Activated T-helper 9 cell treated with anti-CD3 and anti-CD28 coated beads, Interleukin-2, amount 50 U/mL, for 16 hours (primary cell): Measurements from ENCODE around the gene MARK2.

Experiments used
- DNase-seq: peaks from one replicate; pipeline ENCODE4 v3.0.0-alpha.2; 2020; ENCODE audit warnings: low read depth

MARK2 gene

DNA sequence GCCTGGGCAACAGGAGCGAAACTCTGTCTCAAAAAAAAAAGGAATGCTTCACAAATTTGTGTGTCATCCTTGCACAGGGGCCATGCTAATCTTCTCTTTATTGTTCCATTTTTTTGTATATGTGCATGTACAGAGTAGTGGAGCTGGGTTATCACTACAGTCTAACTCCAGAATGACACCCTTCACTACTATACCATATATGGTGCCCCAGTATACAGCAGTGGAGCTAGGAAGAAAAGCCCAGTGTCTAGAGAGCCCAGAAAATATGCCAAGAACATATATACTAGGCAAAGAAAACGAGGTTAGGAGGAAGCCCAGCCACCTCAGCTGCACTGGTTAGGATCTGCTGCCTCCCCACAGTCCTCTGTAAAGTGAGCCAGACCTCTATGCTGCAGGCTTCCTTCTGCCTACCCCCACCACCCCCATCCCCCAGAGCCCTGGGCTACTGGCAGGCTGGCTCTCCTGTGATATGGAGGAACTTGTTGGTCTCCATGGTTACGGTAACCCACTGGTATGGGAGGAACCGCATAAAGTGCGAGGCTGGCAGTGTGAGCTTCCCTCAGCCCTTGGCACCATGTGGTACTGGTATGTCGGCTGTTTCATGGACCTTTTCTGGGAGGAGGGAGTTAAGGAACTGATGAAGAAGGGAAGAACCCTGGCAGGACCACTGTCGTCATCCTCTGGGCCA lies 43.8 kb downstream of the MARK2 start:
- no peak for DNase-seq

DNA sequence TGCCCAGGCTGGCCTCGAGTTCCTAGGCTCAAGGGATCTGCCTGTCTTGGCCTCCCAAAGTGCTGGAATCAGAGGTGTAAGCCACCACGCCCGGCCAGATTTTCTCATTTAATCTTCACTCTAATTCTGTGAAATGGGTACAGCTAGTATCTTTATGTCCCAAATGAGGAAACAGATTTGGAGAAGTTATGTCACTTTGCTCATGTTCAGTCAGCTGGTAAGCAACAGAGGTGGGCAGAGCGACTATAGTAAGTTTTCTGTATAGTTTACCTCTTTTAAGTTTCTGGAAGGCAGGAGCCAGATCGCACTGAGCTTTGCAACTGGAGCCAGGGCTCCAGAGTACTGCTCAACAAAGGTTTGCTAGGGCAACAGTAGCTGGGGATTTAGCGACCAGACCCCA lies 44.9 kb downstream of the MARK2 start:
- no peak for DNase-seq

DNA sequence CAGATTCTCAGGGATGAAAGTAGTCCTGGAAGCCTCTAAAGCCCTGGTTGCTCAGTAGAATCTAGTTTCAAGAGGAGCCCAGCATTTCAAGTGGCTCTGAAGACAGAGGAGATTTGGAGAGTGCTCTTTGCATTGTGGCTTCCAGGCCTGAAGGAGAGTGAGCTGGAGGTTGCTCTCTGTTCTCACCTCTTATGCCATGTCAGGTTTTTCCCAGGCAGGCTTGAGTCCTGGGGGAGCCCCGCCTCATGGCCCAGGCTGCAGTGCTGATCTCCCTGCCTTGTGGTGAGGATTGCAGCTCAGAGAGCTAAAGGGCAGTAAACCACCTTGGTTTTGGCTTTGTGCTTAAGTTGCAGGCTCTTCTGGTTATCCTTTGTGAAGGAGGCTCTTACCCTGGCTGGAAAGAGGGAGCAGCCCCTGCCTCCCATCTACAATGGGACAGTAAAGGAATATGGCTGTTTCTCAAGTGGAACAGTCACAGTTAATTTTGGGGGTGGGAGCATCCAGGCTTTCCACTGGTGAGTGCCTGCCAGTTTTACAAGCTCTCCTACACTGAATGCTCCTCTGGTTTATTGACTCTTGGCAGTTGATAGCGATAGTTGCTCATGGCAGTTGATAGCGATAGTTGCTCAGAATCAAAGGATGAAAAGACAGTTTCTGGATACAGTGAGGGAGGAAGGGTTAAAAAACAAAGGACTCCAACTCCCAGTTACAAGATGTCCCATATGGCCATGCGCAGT lies 45.5 kb downstream of the MARK2 start:
- DNase-seq, result no peak

DNA sequence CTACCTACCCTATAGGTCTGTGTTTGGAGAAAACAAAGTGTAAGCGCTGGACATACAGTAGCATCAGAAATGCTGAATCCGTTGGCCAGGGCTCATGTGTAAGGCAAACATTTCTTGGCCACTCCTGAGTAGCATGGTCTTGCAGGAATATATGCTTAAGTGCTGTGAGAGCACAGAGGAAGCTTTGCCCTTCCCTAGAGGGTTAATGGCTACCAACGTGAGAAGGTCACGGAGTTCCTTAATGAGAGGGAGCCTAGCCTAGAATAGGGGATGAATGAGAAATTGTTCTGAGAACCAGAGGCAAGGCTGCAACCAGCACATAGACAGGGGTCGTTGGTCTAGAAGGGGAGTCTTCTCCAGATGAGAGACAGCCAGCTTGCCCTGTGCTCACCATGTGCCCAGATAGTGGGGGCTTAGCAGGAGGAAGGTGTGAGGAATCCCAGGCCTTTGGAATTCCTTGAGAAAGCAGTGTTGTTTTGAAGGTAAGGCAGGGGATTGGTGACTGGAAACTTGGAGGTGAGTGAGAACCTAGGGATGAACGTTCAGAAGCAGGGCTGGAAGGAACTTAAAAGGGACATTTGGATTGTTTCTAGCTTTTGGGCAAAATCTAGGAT lies 48.6 kb downstream of the MARK2 start:
- no peak for DNase-seq

DNA sequence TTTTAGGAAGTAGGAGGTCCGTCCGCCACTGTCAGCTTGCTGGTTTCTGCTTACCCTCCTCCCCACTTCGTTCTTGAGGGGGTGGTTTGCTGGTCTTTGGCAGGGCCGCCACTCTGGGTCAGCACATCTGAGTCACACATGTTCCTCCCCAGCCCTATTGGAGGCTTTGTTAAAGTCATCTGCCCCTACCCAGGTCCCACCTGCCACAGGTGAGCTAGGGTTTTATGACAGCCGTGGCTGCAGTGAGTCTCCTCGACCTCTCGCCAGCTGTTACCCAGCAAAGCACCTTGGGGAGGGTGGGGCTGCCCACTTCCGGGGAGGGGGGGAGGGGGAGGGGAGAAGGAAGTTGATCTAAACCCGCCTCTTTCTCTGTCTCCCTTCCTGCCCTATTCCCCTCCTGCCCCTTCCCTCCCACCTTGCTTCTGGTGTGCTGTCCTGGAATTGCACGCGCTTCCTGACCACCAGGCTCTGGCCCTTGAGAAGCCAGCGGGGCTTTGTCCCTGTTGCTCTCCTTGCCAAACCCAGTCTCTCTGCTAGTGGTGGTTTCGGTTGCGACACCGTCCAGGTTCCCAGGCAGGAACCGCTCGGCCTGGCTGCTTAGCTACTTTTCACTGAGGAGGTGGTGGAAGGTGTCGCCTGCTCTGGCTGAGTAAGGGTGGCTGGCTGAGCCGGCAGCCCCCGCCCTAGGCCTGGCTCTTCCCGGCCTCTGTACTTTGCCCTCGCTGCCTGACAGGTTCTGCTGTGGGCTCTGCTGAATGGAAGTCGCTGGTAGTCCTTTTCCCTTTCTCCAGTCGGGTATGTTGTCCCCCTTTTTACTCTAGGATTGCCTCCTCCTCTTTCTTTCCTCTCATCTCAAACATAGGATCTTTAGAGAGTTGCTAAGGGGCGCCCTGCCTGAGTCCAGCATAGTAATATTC lies 49.5 kb downstream of the MARK2 start:
- DNase-seq, result peak; percentile 57

DNA sequence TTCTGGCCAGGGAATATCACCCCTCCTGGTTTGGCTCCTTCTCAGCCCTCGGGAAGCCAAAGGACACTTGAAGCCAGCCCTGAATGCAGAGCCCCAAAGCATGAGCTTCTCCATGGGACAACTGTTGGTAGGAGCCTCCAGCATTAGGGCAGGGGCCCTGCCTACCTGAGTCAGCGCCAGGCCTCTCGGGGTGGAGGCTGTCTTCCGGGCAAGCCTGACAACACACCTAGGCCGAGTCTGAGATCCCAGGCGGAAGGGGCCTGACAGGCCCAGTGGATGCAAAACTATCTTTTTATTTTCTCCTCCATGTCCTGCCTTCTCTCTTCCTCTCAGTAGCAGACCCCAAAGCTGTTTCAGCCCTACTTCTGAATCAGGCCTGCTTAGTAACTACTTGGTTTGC lies 50.4 kb downstream of the MARK2 start:
- DNase-seq, result no peak

DNA sequence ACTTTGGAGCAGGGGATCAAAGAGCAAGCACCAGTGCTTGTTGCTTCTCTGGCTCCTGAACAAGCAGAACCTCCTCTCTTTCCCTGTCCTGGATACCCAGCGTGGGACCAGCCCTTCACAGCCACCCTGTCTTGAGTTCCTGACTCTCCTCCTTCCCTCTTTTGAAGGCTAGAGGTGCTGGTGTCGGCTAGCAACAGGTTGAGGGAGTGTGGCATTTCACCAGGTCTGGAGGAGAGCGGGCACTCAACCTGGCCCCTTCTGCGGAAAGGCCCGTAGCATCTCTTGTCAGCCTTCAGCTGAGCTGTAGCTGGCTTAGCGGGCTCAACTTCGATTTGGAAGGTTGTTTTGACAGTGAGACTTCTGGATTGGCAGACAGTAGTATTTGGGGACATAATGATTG lies 51.5 kb downstream of the MARK2 start:
- DNase-seq, result no peak

DNA sequence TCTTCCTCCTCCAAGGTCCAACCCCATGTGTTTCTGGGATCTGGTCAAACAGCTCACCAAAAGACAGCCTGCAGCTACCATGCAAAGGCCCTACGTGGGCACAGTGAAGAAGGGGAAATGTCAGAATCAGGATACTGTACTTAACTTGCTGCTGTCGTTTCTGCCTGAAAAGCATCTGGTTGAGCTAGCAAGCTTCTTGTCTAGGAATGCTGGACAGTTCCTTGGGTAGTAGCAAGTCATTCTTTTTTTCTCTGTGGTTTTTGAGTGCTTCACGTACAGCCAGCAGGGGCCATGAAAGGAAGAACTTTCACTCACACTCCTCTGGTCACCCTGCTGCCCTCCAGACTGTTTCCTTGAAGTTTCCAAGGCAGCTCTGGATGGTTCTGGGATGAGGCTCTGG lies 53.3 kb downstream of the MARK2 start:
- no peak for DNase-seq

DNA sequence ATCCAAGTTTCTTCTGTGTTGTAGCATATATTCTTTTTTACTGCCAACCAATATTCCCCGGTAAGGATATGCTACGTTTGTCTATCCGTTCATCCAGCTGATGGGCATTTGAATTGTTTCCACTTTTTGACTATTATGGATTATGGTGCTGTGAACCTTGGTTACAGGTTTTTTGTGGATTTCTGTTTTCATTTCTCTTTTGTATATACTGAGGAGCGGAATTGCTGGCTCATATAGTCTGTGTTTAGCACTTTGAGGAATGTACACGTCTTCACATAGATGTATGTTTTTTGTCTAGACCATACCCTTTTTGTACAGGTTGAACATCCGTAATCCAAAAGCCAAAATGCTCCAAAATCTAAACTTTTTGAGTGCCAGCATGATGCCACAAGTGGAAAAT lies 54.4 kb downstream of the MARK2 start:
- DNase-seq, result no peak

DNA sequence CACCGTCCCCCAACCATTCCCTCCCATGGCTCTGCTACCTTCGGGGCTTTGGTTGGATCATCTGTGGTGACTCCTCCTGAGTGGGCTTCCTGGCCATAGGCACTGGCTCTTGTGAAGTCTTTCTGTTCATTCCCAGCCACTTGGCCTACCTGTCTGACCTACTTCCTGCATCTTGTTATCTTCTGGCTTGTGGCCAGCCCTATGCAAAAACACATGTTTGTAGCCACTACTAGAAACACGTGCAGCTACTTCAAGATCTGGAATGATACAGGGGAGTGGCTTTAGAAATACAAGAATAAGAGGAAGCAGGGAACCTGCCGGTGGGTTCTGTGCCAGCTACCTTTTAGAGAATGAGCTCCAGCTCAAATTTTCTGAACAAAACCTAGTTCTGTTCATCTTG lies 57.2 kb downstream of the MARK2 start:
- no peak for DNase-seq

DNA sequence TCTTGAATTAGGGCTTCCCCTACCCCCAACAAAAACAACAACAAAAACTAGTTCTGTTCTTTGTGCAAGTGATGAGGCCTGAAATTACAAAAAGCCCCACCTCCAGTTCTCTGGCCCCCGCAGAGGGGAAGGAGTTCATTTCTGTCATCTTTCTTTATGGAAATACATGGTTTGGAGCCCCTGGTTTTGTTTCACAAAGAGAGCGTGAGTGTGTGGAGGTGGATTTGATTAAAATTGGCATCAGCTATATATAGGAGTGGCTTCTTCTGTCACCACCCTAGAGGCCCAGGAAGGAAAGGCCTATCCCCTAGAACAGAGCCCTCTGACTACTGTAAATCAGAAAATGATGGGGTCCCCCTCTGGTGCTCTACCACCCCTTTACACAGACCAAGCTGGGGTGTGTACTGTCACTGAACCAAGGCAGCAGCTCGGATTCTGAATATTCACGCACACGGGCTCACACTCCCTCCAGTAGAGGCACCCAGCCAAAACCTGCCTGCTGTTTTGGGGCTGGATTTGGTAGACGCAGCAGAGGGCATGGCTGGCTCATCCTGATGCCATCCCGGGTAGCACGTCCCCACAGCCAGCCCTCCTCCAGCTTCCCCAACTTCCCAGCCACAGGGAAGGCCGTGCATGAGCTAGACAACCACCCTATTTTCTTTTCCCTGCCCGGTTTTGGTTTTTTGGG lies 58.7 kb downstream of the MARK2 start:
- no peak for DNase-seq

DNA sequence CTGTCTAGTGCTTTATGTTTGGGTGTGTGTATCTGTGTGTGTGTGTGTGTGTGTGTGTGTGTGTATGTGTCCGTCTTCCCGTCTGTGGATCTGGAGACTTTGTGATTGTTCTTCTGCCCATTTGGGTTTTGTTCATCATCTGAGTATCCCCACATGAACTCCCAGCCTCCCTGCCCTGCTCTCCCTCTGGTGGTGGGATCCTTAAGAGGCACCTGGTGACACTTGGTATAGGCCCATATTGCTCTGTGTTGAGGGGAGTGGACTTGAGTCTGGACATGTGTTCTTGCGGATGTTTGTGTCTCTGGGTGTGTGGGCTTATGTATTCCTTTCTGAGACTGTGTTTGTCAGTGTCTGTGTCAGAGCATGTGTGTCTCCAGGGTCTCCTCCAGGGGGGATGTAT lies 62.8 kb downstream of the MARK2 start:
- DNase-seq, result no peak

DNA sequence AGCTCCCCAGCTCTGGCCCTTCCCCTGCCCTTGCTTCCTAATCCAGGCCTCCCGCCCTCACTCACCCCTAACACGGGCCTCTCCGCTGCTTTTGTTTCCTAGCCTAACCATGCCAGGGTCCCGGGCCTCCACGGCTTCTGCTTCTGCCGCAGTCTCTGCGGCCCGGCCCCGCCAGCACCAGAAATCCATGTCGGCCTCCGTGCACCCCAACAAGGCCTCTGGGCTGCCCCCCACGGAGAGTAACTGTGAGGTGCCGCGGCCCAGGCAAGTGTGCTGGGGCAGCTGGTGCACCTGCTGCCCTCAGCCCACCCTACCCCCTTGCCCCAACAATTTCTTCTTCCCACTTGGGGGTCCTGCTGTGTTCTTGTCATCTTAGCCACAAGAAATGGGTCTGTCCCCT lies 65.0 kb downstream of the MARK2 start:
- no peak for DNase-seq

DNA sequence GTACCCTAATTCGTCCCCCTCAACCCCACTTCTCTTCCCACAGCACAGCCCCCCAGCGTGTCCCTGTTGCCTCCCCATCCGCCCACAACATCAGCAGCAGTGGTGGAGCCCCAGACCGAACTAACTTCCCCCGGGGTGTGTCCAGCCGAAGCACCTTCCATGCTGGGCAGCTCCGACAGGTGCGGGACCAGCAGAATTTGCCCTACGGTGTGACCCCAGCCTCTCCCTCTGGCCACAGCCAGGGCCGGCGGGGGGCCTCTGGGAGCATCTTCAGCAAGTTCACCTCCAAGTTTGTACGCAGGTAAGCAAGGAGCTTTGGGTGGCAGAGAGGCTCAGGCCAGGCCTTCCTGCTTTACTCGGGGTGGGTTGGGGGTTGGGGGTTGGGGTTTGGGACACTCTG lies 65.8 kb downstream of the MARK2 start:
- no peak for DNase-seq

DNA sequence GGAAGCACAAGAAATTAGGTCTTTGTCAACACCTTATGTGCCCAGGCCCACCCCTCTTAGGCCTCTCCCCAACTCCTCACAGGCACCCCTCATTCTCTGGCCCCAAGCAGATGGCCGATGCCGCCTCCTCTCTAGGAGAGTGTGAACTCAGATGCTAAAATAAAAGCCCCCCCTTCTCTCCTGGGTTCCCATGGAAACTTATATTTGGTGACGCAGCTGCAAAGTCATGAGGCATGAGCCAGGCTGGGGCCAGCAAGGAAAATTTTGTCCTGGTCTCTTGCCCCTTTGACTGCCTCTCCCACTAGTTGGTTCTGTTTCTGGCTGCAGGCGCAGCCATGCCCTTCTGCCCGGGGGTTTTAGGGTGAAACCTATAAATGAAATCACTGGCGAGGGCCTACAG lies 66.3 kb downstream of the MARK2 start:
- DNase-seq, result no peak

DNA sequence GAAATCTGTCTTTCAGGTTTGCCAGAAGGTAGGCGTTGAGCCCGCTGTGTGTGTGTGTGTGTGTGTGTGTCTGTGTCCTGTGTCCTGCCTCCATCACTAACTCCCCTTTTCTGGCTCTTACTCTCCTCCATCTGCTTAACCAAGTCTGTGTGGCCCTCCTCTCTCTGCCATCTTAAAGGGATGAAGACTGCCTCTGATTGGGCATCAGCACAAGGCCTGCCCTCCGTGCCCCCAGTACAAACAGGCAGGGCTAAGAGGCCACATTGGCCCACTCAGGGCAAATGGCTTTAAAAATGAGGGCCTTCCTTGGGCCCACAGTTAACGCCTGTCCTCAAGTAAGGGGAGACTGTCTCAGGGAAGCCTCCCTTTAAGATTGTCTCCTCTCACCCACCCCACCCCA lies 67.2 kb downstream of the MARK2 start:
- no peak for DNase-seq

DNA sequence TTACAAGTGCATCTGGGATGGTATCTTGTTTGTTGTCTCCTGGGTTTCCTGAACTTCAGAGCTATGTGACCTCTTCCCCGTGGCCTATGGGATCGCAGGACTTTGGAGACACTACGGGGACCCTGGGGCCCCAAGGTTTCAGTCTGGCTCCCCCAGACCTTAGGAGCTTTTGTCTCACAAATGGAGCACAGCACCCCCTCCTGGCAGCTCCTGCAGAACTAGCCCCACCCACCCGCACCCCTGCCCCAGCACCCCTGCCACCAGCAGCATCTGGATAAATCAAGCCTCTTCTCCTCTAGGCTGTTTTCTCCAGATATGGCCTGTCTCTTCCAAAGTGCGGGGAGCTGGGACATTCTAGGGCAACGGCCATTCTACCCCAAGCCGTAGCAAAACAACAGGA lies 67.7 kb downstream of the MARK2 start:
- peak; percentile 25 for DNase-seq

DNA sequence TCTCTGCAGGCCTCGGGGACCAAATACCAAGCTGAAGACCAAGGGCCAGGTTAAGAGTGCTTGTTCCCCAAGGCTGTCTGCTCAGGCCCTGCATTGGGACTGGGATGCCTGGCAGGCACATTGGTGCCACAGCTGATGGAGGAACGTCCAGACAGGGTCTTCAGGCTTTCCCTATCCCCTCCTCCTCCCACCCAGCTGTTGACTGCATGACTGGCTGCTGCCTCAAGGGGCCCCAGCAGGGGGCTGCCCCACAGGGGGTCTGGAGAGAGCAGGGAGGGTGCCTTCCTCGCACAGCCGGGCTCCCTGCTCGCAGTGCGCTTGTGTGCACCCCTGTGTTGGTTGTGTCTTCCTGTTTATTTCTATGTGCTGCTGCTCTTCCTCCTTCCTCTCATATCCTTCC lies 68.2 kb downstream of the MARK2 start:
- no peak for DNase-seq

DNA sequence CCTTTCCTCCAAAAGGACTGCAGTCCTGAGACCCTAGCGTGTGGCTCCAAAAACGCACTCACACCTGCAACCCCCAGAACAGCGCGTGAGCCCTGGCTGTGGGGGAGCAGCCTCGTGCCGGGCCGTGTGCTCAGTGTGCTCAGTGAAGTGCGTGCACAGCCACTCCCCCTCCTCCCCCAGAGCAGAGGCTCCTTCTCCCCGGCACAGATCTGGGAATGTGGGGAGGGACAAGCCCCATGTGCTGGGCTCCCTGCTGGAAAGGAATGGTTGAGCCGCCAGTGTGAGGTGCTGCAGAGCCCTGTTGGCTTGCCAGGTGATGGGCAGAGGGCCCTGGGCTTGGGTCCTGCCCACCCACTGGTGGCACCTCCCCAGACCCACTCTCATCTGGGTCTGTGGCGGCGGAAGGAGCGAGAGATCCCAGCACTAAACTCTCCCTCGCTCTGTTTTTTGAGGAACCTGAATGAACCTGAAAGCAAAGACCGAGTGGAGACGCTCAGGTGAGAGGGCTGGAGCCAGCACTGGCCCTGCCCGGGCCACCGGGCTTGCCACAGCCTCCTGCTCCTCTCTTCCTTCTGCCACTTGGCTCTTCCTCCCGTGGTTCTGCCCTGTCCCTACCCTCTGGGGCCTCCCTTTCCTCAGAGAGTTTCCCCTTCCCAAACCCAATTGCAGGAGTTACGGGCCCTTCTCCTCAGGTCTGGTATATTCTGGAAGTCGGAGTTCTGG lies 69.1 kb downstream of the MARK2 start:
- no peak for DNase-seq

DNA sequence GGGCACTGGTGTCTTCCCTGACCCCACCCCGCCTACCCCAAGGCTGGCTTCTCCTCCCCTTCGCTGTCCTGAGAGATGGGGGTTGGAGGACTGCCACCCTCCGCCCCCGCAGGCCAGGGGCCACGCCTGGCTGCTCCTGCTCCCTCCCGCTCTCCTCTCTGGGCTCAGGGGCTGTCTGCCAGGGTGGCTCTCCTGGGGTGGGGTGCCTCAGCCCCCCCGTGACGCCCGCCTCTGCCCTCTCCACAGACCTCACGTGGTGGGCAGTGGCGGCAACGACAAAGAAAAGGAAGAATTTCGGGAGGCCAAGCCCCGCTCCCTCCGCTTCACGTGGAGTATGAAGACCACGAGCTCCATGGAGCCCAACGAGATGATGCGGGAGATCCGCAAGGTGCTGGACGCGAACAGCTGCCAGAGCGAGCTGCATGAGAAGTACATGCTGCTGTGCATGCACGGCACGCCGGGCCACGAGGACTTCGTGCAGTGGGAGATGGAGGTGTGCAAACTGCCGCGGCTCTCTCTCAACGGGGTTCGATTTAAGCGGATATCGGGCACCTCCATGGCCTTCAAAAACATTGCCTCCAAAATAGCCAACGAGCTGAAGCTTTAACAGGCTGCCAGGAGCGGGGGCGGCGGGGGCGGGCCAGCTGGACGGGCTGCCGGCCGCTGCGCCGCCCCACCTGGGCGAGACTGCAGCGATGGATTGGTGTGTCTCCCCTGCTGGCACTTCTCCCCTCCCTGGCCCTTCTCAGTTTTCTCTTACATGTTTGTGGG lies 69.9 kb downstream of the MARK2 start:
- no peak for DNase-seq
